Activated naive CD8-positive, alpha-beta T cell treated with anti-CD3 and anti-CD28 coated beads for 36 hours (primary cell): ENCODE measurements around the gene HACL1. TPM values are rescaled to one million over a fixed set of nuclear protein-coding genes. Genes with fewer than 3 reads are reported as not detected.

Experiments used
- DNase-seq: peaks from one replicate; pipeline ENCODE4 v3.0.0; 2021
- H3K27ac Mint-ChIP-seq: one replicate; pipeline ENCODE4 v1.8.0; 2022; ENCODE audit warnings: mild to moderate bottlenecking, moderate library complexity, mixed read lengths
- H3K27me3 Mint-ChIP-seq: one replicate; pipeline ENCODE4 v1.8.0; 2022; ENCODE audit warnings: mild to moderate bottlenecking, mixed read lengths
- H3K36me3 Mint-ChIP-seq: one replicate; pipeline ENCODE4 v1.8.0; 2021; ENCODE audit warnings: mild to moderate bottlenecking, mixed read lengths
- H3K4me1 Mint-ChIP-seq: one replicate; pipeline ENCODE4 v1.8.0; 2021; ENCODE audit warnings: mixed read lengths
- H3K4me3 Mint-ChIP-seq: one replicate; pipeline ENCODE4 v1.8.0; 2022; ENCODE audit warnings: mild to moderate bottlenecking, moderate library complexity, mixed read lengths
- H3K9me3 Mint-ChIP-seq: one replicate; pipeline ENCODE4 v1.8.0; 2022; ENCODE audit warnings: mixed read lengths
- total RNA-seq, 2 experiments: library from RNA; stranded (reverse); gene quantifications; one replicate each; pipeline ENCODE4 v1.2.3, GENCODE V29; 2021

HACL1 gene
- total RNA-seq, 2 experiments from 2014 or later, result 23.0 to 23.3 TPM

DNA sequence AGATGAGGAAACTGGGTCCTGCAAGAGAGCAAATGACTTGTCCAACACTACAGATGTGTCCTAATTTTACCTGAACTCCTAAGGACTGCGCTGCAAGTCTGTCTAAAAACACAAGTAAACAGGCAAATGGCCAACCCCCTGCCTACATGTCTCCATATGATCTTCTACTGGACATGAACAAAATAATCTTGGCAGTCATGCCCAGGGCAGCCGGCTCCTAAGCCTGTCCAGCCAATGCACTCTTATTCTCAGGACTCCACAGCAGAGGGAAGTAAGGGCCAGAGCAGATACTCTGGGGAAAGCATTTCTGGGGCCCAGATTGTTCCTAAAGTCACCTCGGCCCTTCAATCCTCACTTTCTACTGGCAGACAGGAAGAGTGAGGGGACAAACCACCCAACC, 90.2 kb downstream of the HACL1 start:
- Mint-ChIP-seq H3K36me3 (no peaks in the 10 kb centered on the region), H3K4me1 (peaks cover 8% of the 10 kb centered on the region), H3K27me3 (no peaks in the 10 kb centered on the region), H3K9me3 (no peaks in the 10 kb centered on the region), H3K27ac (no peak overlapping the region), H3K4me3 (no peak overlapping the region)
- no peak for DNase-seq

Other genes with a start within 250 kb of the HACL1 start
- 10 to 100 TPM; 21.9 to 26.7 TPM for gene METTL6, start 174.0 kb downstream of the HACL1 start, total RNA-seq
- gene EAF1, start 174.0 kb downstream of the HACL1 start, total RNA-seq, result 10 to 100 TPM; 24.6 to 24.9 TPM
- under 1 TPM; 0.48 to 0.74 TPM for gene COLQ, start 79.9 kb downstream of the HACL1 start, total RNA-seq
- gene BTD, start 176 bp upstream of the HACL1 start, total RNA-seq, result 1 to 10 TPM; 2.2 to 2.7 TPM
- 10 to 100 TPM; 31.2 to 33.1 TPM for gene ANKRD28, start 196.4 kb upstream of the HACL1 start, total RNA-seq